BLaER1 (cell line): Measurements from ENCODE around the gene ZBTB45.
A peak's percentile ranks its signal among the peaks of the same experiment; 100 is the strongest.

Source experiments
- H3K27ac ChIP-seq: shearing (Covaris generic); formaldehyde crosslinking; 2 replicates; pipeline ENCODE4 v1.8.1; 2022
- H3K27me3 ChIP-seq: shearing (Covaris generic); formaldehyde crosslinking; 2 replicates; pipeline ENCODE4 v1.8.1; 2022
- H3K36me3 ChIP-seq: shearing (Covaris generic); formaldehyde crosslinking; 2 replicates; pipeline ENCODE4 v1.8.1; 2022
- H3K4me1 ChIP-seq: shearing (Covaris generic); formaldehyde crosslinking; 2 replicates; pipeline ENCODE4 v1.8.1; 2022
- H3K4me2 ChIP-seq: shearing (Covaris generic); formaldehyde crosslinking; 2 replicates; pipeline ENCODE4 v1.8.1; 2022
- H3K4me3 ChIP-seq: shearing (Covaris generic); formaldehyde crosslinking; 2 replicates; pipeline ENCODE4 v1.8.1; 2022
- H3K9ac ChIP-seq: shearing (Covaris generic); formaldehyde crosslinking; 2 replicates; pipeline ENCODE4 v1.8.1; 2022
- H3K9me3 ChIP-seq: shearing (Covaris generic); formaldehyde crosslinking; 2 replicates; pipeline ENCODE4 v1.8.1; 2022
- H4K20me1 ChIP-seq: shearing (Covaris generic); formaldehyde crosslinking; 2 replicates; pipeline ENCODE4 v1.8.1; 2022
- Cebpa-rat ChIP-seq: shearing (Covaris generic); IDR thresholded peaks from 2 replicates; pipeline ENCODE4 v1.8.1; 2022

Gene ZBTB45

DNA sequence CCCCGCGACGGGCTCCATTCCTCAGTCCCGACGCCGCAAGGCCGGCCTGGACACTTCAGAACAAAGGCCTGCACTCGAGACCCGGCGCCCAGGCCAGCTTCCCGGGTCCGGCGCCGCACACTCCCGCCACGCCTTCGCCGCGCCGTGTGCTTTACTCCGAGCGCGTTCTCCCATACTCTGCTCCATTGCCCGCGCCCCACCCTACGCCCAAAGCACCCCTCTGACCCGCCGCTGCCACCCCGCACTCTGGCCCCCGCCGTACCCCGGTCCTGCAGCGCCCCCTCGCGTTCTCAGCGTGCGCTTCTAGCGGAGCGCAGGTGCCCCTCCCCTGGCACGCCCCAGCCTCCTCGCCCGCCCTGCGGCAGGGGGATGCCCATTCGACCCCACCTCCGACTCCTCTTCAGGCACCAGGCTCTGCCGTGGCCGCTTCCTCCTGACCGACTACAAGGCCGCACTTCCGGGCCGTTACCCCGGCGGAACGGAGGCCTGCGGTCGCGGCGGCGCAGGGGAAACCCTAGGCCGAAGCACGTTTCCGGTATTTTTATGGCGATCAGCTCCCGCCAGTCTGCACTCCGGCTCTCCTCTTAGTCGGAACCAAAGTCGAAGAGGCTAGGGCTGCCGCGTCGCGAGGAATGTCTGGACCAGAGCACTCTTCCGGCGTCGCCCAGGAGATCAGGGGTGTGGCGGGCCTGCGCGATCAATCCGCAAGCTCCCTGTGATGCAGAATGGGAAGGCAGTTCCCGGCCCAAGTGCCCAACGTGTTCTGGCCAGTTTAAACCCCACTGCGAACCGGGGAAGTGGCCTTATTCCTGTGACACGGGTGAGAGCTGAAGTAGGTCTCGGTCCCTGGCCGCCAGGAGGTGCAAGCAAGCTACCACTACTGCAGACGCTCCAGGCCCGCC lies at the start of gene ZBTB45:
Gene ZBTB45 (minus strand): TSS at position 456 of the 902 bp plus-strand sequence. CDS start 2,137 bp downstream, outside the sequence.
- Histone ChIP-seq H3K4me2 (peak within 1 kb of the TSS; percentile 97), H3K36me3 (peaks cover 23% of the 10 kb centered on the region), H3K27ac (peak within 1 kb of the TSS; percentile 96), H3K9me3 (no peaks in the 10 kb centered on the region), H3K27me3 (no peaks in the 10 kb centered on the region), H3K4me3 (peak within 1 kb of the TSS; percentile 86), H3K9ac (peak within 1 kb of the TSS; percentile 93), H4K20me1 (peaks cover 28% of the 10 kb centered on the region), H3K4me1 (peaks cover 40% of the 10 kb centered on the region)
- no peak for TF ChIP-seq Cebpa-rat

DNA sequence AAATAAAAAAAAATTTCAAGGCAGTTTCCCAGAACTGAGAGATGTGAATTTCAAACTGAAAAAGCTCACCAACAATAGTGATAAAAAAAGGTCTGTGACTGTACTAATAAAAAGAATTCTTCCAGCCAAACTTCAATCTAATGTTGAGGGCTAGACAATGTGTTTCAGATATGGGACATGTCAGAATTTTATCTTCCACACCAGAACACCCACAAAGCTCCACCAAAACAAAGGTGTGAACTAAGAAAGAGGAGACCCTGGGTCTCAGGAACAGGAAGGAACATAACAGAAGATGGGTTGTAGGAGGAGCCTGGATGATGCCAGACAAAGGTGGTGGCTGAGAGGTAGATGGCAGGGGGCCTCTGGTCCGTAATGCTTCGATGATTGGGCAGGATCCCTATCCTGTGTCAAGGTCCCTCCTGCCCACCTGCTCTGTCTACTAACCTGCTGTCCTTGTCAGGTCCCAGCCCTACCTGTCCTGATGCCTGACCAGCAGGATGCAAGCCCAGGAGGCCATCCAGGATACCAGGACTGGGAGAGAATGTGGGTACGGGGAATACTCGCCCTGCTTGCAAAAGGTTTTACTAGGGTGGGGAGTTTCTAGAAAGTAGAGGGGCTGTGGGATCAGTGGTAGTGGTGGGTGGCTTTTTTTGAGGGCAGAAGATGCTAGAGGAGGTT lies 49.0 kb upstream of the ZBTB45 start:
- H3K4me3 ChIP-seq, result no peak overlapping the region
- peaks cover 31% of the 10 kb centered on the region for H3K36me3 ChIP-seq
- H3K4me2 ChIP-seq, result peak overlapping the region; percentile 100
- H3K9ac ChIP-seq, result 0 out of 2 replicates have a peak overlapping the region, but pooled peaks have one; percentile 40
- peaks cover 64% of the 10 kb centered on the region for H3K4me1 ChIP-seq
- no peaks in the 10 kb centered on the region for H3K9me3 ChIP-seq
- no peaks in the 10 kb centered on the region for H4K20me1 ChIP-seq
- no peaks in the 10 kb centered on the region for H3K27me3 ChIP-seq
- H3K27ac ChIP-seq, result peak overlapping the region; percentile 96
- no peak for TF ChIP-seq Cebpa-rat

DNA sequence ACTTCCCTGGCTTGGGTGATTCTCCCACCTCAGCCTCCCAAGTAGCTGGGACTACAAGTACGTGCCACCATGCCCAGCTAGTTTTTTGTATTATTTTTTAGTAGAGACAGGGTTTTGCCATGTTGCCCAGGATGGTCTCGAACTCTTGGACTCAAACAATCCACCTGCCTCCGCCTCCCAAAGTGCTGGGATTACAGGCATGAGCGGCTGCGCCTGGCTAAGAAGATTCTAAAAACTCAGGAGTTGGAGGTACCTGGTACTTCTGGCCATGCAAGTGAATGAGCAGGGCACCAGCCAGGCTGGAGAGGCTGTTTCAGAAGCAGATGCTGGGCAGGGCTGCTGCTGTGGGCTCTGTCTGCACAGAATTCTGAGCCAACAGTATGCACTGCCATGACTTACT lies 47.4 kb upstream of the ZBTB45 start:
- Histone ChIP-seq H3K9me3 (no peaks in the 10 kb centered on the region), H3K27me3 (no peaks in the 10 kb centered on the region), H3K36me3 (peaks cover 31% of the 10 kb centered on the region), H3K9ac (no peak overlapping the region), H4K20me1 (no peaks in the 10 kb centered on the region), H3K4me2 (no peak overlapping the region), H3K4me3 (no peak overlapping the region), H3K4me1 (peaks cover 74% of the 10 kb centered on the region), H3K27ac (no peak overlapping the region)
- TF ChIP-seq Cebpa-rat, result no peak

- peaks cover 70% of the 10 kb centered on the region for H3K4me1 ChIP-seq
- H4K20me1 ChIP-seq, result no peaks in the 10 kb centered on the region
- no peaks in the 10 kb centered on the region for H3K27me3 ChIP-seq
- H3K4me2 ChIP-seq, result peak overlapping the region; percentile 89
- H3K4me3 ChIP-seq, result peak overlapping the region; percentile 63
- H3K36me3 ChIP-seq, result peaks cover 26% of the 10 kb centered on the region
- peak overlapping the region; percentile 69 for H3K9ac ChIP-seq
- peak overlapping the region; percentile 99 for H3K27ac ChIP-seq
- TF ChIP-seq Cebpa-rat, result no peak
- no peaks in the 10 kb centered on the region for H3K9me3 ChIP-seq
Measured at GRCh38 chr19:58563823-58564222, 44.2 kb upstream of the ZBTB45 start.

DNA sequence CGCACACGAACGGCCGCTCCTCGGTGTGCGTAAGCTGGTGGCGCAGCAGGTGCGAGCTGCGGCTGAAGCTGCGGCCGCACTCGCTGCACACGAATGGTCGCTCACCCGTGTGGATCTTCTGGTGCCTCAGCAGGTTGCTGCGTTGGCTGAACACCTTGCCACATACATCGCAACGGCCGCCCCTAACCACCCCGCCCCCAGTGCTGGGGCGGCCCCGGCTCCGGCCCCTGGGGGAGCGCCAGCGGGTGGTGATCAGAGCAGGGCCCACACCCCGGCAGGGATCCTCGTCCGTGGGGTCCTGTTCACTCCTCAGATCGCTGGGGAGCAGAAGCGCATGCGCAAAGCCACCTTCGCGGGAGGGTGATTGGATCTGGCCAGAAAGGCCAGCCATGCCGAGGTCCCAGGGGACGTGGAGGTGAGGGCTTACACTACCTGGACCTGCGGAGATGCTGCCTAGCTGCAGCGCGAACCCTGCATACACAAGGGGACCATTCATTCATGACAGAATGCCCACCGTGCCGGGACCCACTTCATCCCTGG lies 43.5 kb upstream of the ZBTB45 start:
- peak overlapping the region; percentile 89 for H3K4me2 ChIP-seq
- H3K4me1 ChIP-seq, result peaks cover 63% of the 10 kb centered on the region
- peak overlapping the region; percentile 69 for H3K9ac ChIP-seq
- peaks cover 21% of the 10 kb centered on the region for H3K36me3 ChIP-seq
- no peaks in the 10 kb centered on the region for H3K9me3 ChIP-seq
- H3K27ac ChIP-seq, result peak overlapping the region; percentile 99
- H3K4me3 ChIP-seq, result peak overlapping the region; percentile 63
- H3K27me3 ChIP-seq, result no peaks in the 10 kb centered on the region
- peaks cover under 1% of the 10 kb centered on the region; the same call in 1 of the 2 replicates for H4K20me1 ChIP-seq
- TF ChIP-seq Cebpa-rat, result no peak

DNA sequence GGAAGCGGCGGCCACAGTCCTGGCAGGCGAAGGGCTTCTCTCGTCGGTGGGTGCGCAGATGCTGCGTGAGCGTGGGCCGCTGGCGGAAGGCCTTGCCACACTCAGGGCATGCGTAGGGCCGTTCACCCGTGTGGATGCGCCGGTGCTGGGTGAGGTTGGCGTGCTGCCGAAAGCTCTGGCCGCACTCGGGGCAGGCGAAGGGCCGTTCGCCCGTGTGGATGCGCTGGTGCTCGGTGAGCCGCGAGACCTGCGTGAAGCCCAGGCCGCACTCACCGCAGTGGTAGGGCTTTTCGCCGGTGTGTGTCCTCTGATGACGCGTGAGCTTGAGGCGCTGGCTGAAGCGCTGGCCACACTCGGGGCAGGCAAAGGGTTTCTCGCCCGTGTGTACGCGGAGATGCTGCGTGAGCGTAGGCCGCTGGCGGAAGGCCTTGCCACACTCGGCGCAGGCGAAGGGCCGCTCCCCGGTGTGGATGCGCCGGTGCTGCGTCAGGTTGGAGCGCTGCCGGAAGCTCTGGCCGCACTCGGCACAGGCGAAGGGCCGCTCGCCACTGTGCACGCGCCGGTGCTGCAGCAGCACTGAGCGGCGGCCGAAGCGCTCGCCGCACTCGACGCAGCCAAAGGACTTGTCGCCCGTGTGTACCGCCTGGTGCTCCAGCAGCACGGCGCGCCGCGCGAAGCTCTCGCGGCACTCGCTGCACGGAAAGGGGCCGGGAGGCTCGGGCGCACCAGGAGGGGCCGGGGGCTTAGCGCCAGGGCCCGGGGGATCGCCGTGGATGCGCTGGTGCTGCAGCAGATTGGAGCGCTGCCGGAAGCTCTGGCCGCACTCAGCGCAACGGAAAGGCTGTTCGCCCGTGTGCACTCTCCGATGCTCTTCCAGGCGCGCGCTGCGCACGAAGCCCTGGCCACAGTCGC lies 42.8 kb upstream of the ZBTB45 start:
- H3K9me3 ChIP-seq, result no peaks in the 10 kb centered on the region
- no peak for TF ChIP-seq Cebpa-rat
- H3K27me3 ChIP-seq, result no peaks in the 10 kb centered on the region
- peak overlapping the region; percentile 63 for H3K4me3 ChIP-seq
- H3K36me3 ChIP-seq, result peaks cover 18% of the 10 kb centered on the region
- peak overlapping the region; percentile 89 for H3K4me2 ChIP-seq
- H3K4me1 ChIP-seq, result peaks cover 60% of the 10 kb centered on the region
- peak overlapping the region; percentile 99 for H3K27ac ChIP-seq
- H3K9ac ChIP-seq, result peak overlapping the region; percentile 69
- peaks cover 7% of the 10 kb centered on the region for H4K20me1 ChIP-seq

- TF ChIP-seq Cebpa-rat, result no peak
- H3K27ac ChIP-seq, result peak overlapping the region; percentile 99
- H3K36me3 ChIP-seq, result peaks cover 17% of the 10 kb centered on the region
- H3K9me3 ChIP-seq, result no peaks in the 10 kb centered on the region
- peak overlapping the region; percentile 89 for H3K4me2 ChIP-seq
- peak overlapping the region; percentile 63; the same call in 1 of the 2 replicates for H3K4me3 ChIP-seq
- H3K27me3 ChIP-seq, result no peaks in the 10 kb centered on the region
- peaks cover 68% of the 10 kb centered on the region for H3K4me1 ChIP-seq
- peak overlapping the region; percentile 69 for H3K9ac ChIP-seq
- H4K20me1 ChIP-seq, result peaks cover 15% of the 10 kb centered on the region
Measured at GRCh38 chr19:58561373-58562121, 41.9 kb upstream of the ZBTB45 start.

DNA sequence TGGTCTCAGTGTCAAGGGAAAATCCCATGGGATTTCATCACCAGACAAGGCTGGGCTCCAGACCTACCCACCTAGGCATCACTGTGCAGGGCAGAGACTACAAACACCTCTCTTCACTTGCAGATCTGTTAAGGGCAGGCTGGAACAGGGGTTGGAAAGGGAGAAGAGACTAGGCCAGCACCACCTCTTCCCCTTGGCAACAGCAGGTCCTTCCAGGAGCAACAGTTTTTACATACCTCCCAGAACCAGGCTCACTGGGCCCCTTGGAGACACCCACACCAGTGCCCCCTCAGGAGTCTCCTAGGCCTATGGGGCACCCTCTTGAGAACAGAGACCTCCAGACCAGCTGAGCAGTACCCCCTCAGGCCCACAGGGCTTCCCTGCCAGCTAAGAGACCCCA lies 41.3 kb upstream of the ZBTB45 start:
- H3K9ac ChIP-seq, result no peak overlapping the region

More for the DNA sequence above, 41.3 kb upstream of the ZBTB45 start:
- Histone ChIP-seq H3K4me2 (peak overlapping the region; percentile 89), H3K4me3 (no peak overlapping the region), H3K4me1 (peaks cover 70% of the 10 kb centered on the region), H4K20me1 (peaks cover 20% of the 10 kb centered on the region), H3K27me3 (no peaks in the 10 kb centered on the region), H3K9me3 (no peaks in the 10 kb centered on the region), H3K36me3 (peaks cover 18% of the 10 kb centered on the region), H3K27ac (peak overlapping the region; percentile 99)
- TF ChIP-seq Cebpa-rat, result no peak
